Activated CD8-positive, alpha-beta memory T cell treated with anti-CD3 and anti-CD28 coated beads for 4 hours (primary cell): ENCODE data around the gene HSP90AB1.

Experiments used
- DNase-seq, 2 donors: peaks; one replicate each; pipeline ENCODE4 v3.0.0-alpha.2; 2020; ENCODE audit warnings: low read depth in 2 of 2

Gene HSP90AB1

GRCh38 chr6:44246663-44247337 lies at the start of gene HSP90AB1:
Gene HSP90AB1 (plus strand): TSS chr6:44247101. CDS start chr6:44248630, 1,529 bp downstream.
- DNase-seq, result peak; percentile 91 to 98

- no peak for DNase-seq
Observed at GRCh38 chr6:44198684-44199083, 48.2 kb upstream of the HSP90AB1 start.

GRCh38 chr6:44199883-44200282 lies 47.0 kb upstream of the HSP90AB1 start:
- no peak for DNase-seq

- no peak for DNase-seq
Observed at GRCh38 chr6:44201200-44201599, 45.7 kb upstream of the HSP90AB1 start.

DNA sequence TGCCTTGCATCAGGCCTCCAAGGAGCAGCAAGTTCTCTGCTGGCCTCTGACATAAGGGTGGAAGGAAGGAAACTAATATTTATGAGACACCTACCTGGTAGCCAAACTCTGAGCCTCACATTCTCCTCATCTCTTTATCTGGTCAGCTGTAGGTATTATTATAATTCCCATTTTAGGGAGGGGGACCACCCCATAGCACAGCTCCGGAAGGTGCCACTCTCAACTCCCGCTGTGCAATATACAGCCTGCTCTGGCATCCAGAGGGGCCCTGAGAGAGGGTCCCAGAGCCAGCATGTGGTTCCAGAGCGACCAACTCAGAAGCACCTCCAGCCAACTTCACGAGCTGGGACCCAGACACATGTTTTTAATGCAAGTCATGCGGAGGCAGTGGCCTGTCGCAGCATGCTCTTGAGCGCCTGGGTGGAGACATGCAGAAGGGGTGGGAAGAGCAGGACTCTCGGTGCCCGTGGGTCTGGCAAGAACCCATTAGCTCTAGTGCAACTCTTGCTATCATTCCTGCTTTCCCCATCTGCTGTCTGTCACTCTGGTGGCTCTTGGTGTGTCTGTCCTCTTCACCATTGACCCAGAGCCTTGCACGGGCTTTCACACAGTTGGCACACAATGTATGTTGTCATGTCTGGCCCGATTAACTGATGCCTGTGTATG lies 45.1 kb upstream of the HSP90AB1 start:
- DNase-seq, result no peak

DNA sequence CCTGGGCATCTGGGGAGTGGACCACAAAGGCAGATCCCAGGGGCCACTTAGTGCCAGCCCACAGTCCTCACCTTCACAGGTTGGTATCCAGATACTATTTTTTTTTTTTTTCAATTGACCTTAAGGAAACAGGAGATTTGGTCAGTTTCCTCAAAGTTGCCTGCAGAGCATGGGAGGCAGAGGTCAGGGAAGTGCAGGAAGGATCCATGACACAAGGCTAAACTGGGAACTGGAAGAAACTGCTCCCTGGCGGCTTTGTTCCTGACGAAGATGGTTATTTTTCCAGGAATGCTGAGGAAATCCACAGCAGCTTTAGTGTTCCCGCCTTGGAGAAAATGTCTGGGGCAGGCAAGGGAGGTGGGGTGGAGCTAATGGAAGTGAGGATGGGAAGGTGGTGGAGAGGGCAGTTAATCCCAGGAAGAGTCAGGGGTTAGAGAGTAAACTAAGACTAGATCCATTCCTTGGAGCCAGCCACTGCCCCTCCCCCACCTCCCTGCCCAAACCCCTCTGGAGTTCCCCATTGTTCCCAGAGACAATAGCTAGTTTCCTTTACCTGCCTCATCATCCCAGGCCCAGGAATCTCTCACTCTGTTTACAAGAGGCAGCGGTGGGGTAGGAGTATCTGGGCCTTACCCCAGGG lies 44.4 kb upstream of the HSP90AB1 start:
- no peak for DNase-seq

GRCh38 chr6:44202972-44203750 lies 43.7 kb upstream of the HSP90AB1 start:
- no peak for DNase-seq

GRCh38 chr6:44203955-44204354 lies 42.9 kb upstream of the HSP90AB1 start:
- no peak for DNase-seq

DNA sequence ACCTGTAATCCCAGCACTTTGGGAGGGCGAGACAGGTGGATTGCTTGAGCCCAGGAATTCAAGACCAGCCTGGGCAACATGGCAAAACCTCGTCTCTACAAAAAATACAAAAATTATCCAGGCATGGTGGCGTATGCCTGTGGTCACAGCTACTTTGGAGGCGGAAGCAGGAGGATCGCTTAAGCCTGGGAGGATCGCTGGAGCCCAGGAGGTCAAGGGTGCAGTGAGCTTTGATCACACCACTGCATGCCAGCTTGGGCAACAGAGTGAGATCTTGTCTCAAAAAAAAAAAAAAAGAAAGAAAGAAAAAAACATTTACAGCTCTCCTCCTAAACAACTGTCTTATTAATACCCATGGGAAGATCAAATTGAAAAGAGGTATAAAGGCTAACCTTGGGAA lies 38.9 kb upstream of the HSP90AB1 start:
- DNase-seq, result no peak

- DNase-seq, result no peak
Observed at GRCh38 chr6:44211284-44211683, 35.6 kb upstream of the HSP90AB1 start.

DNA sequence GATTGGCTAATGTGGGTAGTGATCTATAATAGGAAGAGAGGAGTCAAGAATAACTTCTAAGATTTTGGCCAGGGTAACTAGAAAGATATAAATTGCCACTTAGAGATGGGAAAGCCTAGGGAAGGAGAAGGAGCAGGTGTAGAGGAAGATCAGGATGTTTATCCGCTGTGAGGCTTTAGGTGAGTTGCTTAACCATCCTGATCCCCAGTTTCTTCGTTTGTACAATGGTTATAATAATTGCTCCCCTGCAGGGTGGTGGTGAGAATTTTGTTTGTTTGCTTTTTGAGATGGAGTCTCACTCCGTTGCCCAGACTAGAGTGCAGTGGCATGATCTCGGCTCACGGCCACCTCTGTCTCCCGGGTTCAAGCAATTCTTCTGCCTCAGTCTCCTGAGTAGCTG lies 32.6 kb upstream of the HSP90AB1 start:
- no peak for DNase-seq

GRCh38 chr6:44216677-44217331 lies 30.1 kb upstream of the HSP90AB1 start, which contains the start of gene MYMX:
Gene MYMX (plus strand): TSS chr6:44216926. CDS start chr6:44217472, 546 bp downstream.
- no peak for DNase-seq

DNA sequence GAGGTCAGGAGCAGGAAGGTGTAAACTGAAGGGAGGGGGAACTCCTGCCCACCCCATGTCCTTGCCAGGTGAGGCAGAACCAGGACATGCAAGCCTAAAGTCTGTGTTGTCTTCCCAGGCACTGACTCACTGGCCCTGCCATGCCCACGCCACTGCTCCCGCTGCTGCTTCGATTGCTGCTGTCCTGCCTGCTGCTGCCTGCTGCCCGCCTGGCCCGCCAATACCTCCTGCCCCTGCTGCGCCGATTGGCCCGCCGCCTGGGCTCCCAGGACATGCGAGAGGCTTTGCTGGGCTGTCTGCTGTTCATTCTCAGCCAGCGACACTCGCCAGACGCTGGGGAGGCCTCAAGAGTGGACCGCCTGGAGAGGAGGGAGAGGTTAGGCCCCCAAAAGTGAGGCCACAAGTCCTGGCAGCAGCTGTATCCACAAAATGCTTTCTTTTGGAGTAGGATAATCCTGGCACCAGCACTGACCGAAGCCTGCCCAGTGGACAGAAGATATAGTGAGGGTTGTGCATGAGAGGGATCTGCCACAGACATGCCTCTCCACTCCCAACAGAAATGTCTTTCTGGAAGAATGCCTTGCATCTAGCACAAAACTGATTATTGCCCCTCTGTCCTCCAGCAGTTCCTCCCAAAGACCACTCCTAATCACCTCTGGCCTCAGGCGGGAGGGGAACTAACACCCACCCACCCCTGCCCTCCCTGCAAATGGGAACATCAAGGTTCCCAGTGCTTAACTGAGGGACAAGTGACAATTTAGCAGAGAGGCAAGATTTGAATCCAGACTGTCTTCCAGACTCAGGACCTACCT lies 29.4 kb upstream of the HSP90AB1 start:
- no peak for DNase-seq

- DNase-seq, result no peak
Observed at GRCh38 chr6:44219053-44219814, 27.7 kb upstream of the HSP90AB1 start.

- no peak for DNase-seq
Observed at GRCh38 chr6:44219815-44220784, 26.8 kb upstream of the HSP90AB1 start.

- no peak for DNase-seq
Observed at GRCh38 chr6:44220913-44221290, 26.0 kb upstream of the HSP90AB1 start.

- no peak for DNase-seq
Observed at GRCh38 chr6:44221291-44221960, 25.5 kb upstream of the HSP90AB1 start.

DNA sequence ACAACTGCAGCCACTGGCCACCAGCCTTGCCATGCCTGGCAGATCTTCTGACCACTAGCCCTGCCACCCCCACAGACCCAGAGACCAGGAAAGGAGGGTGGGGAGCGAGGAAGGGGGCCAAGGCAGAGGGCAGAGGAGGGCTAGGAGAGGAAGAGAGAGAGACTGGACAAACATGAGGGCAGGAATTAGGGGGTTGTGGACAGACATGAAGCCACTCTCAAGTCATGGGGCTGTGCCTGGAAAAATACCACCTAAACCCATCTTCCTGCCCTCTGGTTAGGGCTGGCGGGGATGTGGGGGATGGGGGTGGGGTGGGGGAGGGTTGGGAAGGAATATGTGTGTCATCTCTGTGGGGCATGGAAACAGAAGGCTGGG lies 25.0 kb upstream of the HSP90AB1 start:
- DNase-seq, result no peak
